Endothelial cell of umbilical vein (primary cell): Measurements from ENCODE around the gene CHCHD2. TPM values are rescaled to one million over a fixed set of nuclear protein-coding genes. Genes with fewer than 3 reads are reported as not detected.
"Not testable (repeated sequence)": the region's sequence is repeated elsewhere in the genome, so short reads cannot be mapped to it uniquely, and the experiment has no call there.

ENCODE experiments used
- Bru-seq: library from RNA; stranded (reverse); fragments of 400-500 nt; gene quantifications from one replicate; lab custom pipeline; 2021; lab: Mats Ljungman, UMichigan
- BruChase-seq, 2 experiments: library from RNA; stranded (reverse); fragments of 400-500 nt; gene quantifications; one replicate each; lab custom pipeline; 2021; lab: Mats Ljungman, UMichigan
- BruUV-seq: library from RNA; stranded (reverse); fragments of 400-500 nt; replicated peaks from 2 replicates; lab custom pipeline; 2021; lab: Mats Ljungman, UMichigan
- CTCF ChIA-PET: fragments of 300-600, 350-600 bp; sonication (Branson Sonifier 250); formaldehyde crosslinking; loops from one replicate; lab custom pipeline; 2021; ENCODE audit warnings: antibody characterized with exemption, inconsistent platforms; lab: Charles Lee
- POLR2A ChIA-PET: fragments of 300-600, 350-600 bp; sonication (Branson Sonifier 250); formaldehyde crosslinking; loops from one replicate; lab custom pipeline; 2021; ENCODE audit warnings: antibody characterized with exemption, inconsistent platforms; lab: Charles Lee
- DNase-seq: peaks from one replicate; pipeline ENCODE4 v3.0.0-alpha.2; 2011; ENCODE audit warnings: low read depth, low spot score
- FAIRE-seq: peaks from 2 replicates; lab custom pipeline; 2011; peaks lifted over from hg19 to GRCh38; lab: Jason Lieb, UNC
- H2AFZ ChIP-seq: 2 replicates; pipeline ENCODE4 v1.6.0; 2012; ENCODE audit warnings: low read depth, low read length, control low read depth, inconsistent platforms
- H3K27ac ChIP-seq: 2 replicates; pipeline ENCODE4 v1.5.1; 2011; ENCODE audit warnings: low read depth, mild to moderate bottlenecking, control low read depth, low read length, moderate library complexity; ENCODE audit not compliant: insufficient read depth
- H3K27me3 ChIP-seq, 2 experiments: 2 replicates each; pipeline versions ENCODE4 v1.6.0 to v1.6.1; 2011; ENCODE audit warnings: low read length in 2 of 2, mixed read lengths in 1 of 2; ENCODE audit not compliant: control insufficient read depth in 2 of 2, insufficient read depth in 2 of 2
- H3K36me3 ChIP-seq, 2 experiments: 2 replicates in 1 of 2; 3 replicates in 1 of 2; pipeline ENCODE4 v1.5.1; 2011; ENCODE audit warnings: low read length in 2 of 2, mild to moderate bottlenecking in 1 of 2, moderate library complexity in 1 of 2; ENCODE audit not compliant: control insufficient read depth in 2 of 2, insufficient read depth in 2 of 2; ENCODE audit errors: extremely low read depth in 1 of 2
- H3K4me1 ChIP-seq: 3 replicates; pipeline ENCODE4 v1.5.1; 2011; ENCODE audit warnings: mild to moderate bottlenecking, low read length; ENCODE audit not compliant: control insufficient read depth, insufficient read depth; ENCODE audit errors: extremely low read depth
- H3K4me2 ChIP-seq: 2 replicates; pipeline ENCODE4 v1.6.1; 2011; ENCODE audit warnings: low read length, control low read depth, mixed read lengths; ENCODE audit not compliant: insufficient read depth
- H3K4me3 ChIP-seq, 3 experiments: fragments of 200-600 bp in 1 of 3; sonication (generic), shearing (Covaris generic) in 1 of 3; replicated peaks in 1 of 3; 2 replicates each; pipeline ENCODE4 v1.5.1; 2011 to 2016; ENCODE audit warnings: control low read depth in 3 of 3, low read length in 3 of 3, mild to moderate bottlenecking in 2 of 3, inconsistent platforms in 1 of 3, low read depth in 1 of 3, moderate library complexity in 1 of 3; ENCODE audit not compliant: insufficient read depth in 1 of 3
- H3K79me2 ChIP-seq: 2 replicates; pipeline ENCODE4 v1.6.0; 2012; ENCODE audit warnings: low read length, inconsistent platforms; ENCODE audit not compliant: control insufficient read depth, insufficient read depth
- H3K9ac ChIP-seq: replicated peaks from 2 replicates; pipeline ENCODE3; 2011; ENCODE audit warnings: low read length, control low read depth; ENCODE audit not compliant: insufficient read depth; ENCODE audit errors: extremely low read depth
- H3K9me1 ChIP-seq: replicated peaks from 3 replicates; pipeline ENCODE4 v1.6.0; 2011; ENCODE audit warnings: mild to moderate bottlenecking, low read length; ENCODE audit not compliant: control insufficient read depth, insufficient read depth; ENCODE audit errors: extremely low read depth
- H3K9me3 ChIP-seq: replicated peaks from 2 replicates; pipeline ENCODE4 v1.5.1; 2012; ENCODE audit warnings: low read length, inconsistent platforms; ENCODE audit not compliant: control insufficient read depth, insufficient read depth
- H4K20me1 ChIP-seq: replicated peaks from 2 replicates; pipeline ENCODE3; 2011; ENCODE audit warnings: mild to moderate bottlenecking, low read length; ENCODE audit not compliant: control insufficient read depth, insufficient read depth; ENCODE audit errors: extremely low read depth
- EZH2 ChIP-seq: IDR thresholded peaks from 2 replicates; pipeline ENCODE4 v1.6.1; 2012; ENCODE audit warnings: borderline replicate concordance, low read depth, mild to moderate bottlenecking, moderate library complexity, low read length, inconsistent platforms; ENCODE audit not compliant: severe bottlenecking
- MYC ChIP-seq: IDR thresholded peaks from one replicate; pipeline ENCODE4 v1.6.1; 2011; ENCODE audit warnings: mild to moderate bottlenecking, low read depth, low read length
- POLR2A ChIP-seq: IDR thresholded peaks from 2 replicates; pipeline ENCODE4 v1.6.1; 2012; ENCODE audit warnings: low read depth, mild to moderate bottlenecking, control low read depth, low read length
- dilution Hi-C: fragments of 300-500 bp; cut with MboI; formaldehyde crosslinking; loops from one replicate; pipeline ENCODE4 v1.15.0; 2019; ENCODE audit warnings: low sequenced_read_pairs; ENCODE audit not compliant: extremely low pct_ligation_motif_present
- intact Hi-C: fragments of 100-400 bp; cut with micrococcal nuclease; formaldehyde crosslinking; loops from one replicate; pipeline ENCODE4 v1.10.0; 2022
- long read RNA-seq: library from polyadenylated mRNA; stranded (forward); transcript quantifications from one replicate; pipeline ENCODE4 v2.0.0, GENCODE V29; 2021
- polyA minus RNA-seq, 3 experiments: library from RNA; depleted of rRNA, polyadenylated mRNA; stranded (reverse); fragments of >200 nt; gene quantifications; 1 replicate in 1 of 3; 2 replicates in 2 of 3; pipeline ENCODE4 v1.2.3, GENCODE V29; 2011
- polyA plus RNA-seq, 4 experiments: library from polyadenylated mRNA; depleted of rRNA in 3 of 4; stranded (reverse) in 3 of 4; unstranded in 1 of 4; fragments of >200 nt; gene quantifications; 2 replicates each; pipeline versions ENCODE4 v1.2.1 to v1.2.3, GENCODE V29; 2011 to 2012; ENCODE audit warnings: missing spikeins in 1 of 4
- total RNA-seq: library from RNA; stranded (reverse); gene quantifications from 2 replicates; pipeline ENCODE4 v1.2.3, GENCODE V29; 2021

Gene CHCHD2, protein sequence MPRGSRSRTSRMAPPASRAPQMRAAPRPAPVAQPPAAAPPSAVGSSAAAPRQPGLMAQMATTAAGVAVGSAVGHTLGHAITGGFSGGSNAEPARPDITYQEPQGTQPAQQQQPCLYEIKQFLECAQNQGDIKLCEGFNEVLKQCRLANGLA
- total RNA-seq (368 and 378 TPM in 2 replicates), polyA plus RNA-seq (616 and 626 TPM in 2 replicates), polyA minus RNA-seq (106 and 112 TPM in 2 replicates), Bru-seq, nascent RNA (percentile 90 among the genes with signal in this experiment), BruChase-seq, experiment 1, labeled RNA remaining after a 6-hour chase (percentile 95 among the genes with signal in this experiment), BruChase-seq, experiment 2, labeled RNA remaining after a 2-hour chase (percentile 85 among the genes with signal in this experiment)
- polyA plus RNA-seq (2011; cell fraction: cytosol; rRNA removed): 387 and 441 TPM in 2 replicates
- polyA plus RNA-seq (2011; cell fraction: nucleus; rRNA removed): 127 and 130 TPM in 2 replicates
- 307 and 367 TPM in 2 replicates for polyA plus RNA-seq (2012)
- polyA minus RNA-seq (2011; cell fraction: cytosol; rRNA and poly(A)+ RNA removed): 196 TPM
- 23.4 and 47.2 TPM in 2 replicates for polyA minus RNA-seq (2011; cell fraction: nucleus; rRNA and poly(A)+ RNA removed)
- long read RNA-seq, transcript CHCHD2-201 (4 exons, 901 nt): major isoform, 1,072 of 1,144 reads
- long read RNA-seq, partial matches to known transcripts: 65 of 1,144 reads
- long read RNA-seq, other reads (novel, unspliced or antisense): 6 of 1,144 reads

DNA sequence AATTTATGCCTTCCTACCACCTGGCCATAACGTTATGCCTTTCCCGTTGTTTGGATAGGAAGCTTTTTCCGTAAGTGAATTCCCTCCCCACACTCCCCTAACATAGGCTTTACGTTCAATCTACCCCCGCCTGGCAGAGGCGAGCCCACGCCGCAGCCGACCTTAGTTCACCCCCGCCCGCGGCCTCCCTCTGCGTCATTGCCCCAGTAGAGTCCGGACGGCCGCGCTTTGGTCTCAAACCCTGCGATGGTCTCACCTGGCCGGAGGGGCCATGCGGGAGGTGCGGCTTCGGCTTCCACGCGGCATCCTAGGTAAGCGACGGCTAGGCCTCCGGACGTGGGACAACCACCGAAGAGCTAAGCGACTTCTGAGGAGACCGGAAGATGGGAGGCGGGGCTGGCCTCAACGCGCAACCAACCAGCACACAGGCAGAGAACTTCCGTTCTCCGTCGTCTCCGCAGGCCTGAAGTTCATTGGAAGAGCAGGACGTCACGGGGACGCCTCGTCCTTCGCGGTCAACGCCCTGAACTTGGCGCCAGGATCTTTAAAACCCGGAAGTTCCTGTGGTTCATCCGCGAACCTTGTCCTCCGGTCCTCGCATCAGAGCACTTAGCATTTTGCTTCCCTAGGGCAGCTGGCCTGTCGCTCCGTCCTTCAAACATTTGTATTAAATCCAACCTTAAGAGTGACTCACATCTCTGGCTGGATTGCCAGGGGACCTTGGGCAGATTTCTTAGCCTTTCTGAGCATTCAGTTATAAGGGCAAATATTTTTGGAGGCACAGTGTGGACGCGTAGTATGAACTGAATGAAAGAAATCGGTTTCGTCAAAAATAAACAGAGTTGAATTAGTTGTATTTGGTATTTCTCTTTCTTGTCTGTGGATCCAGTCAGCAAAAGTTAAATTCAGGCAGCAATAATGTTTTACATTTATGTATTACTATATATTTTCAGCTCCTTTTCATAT lies at the start of gene CHCHD2:
TSS of gene CHCHD2 (minus strand) at position 369 of the 966 bp plus-strand sequence. CDS start at position 306, 63 bp downstream.
- dilution Hi-C loops (no loop called here), intact Hi-C loops (loop anchor here (1.0 to 10.0 kb wide), 5 partner anchors 28 to 742 kb away; partner anchors contain the start of genes LANCL2, SUMF2 and VOPP1)
- TSS peak; percentile 93 for BruUV-seq
- Histone ChIP-seq H3K27ac (peak within 1 kb of the TSS; percentile 77), H3K9ac (peak within 1 kb of the TSS; percentile 93), H4K20me1 (no peaks in the 10 kb centered on the region), H3K4me2 (peak within 1 kb of the TSS; percentile 76), H3K79me2 (peaks cover 26% of the 10 kb centered on the region), H3K9me1 (no peaks in the 10 kb centered on the region), H3K27me3 (no peaks in the 10 kb centered on the region), H2AFZ (peak within 1 kb of the TSS; percentile 92), H3K36me3 (peaks cover 6 to 12% of the 10 kb centered on the region in 2 experiments), H3K9me3 (no peaks in the 10 kb centered on the region), H3K4me3 (peak within 1 kb of the TSS; percentile 54 to 87 (median 86)), H3K4me1 (peaks cover 4% of the 10 kb centered on the region)
- CTCF ChIA-PET: interaction anchor here (0.8 to 2.6 kb wide), 5 partner anchors 8 to 465 kb away, joined by 3 to 19 read pairs (median 5); partner anchors contain the start of gene PHKG1
- FAIRE-seq (peak; percentile 98), DNase-seq (peak; percentile 98)
- TF ChIP-seq MYC: peak; percentile 15
- TF ChIP-seq POLR2A: peak; percentile 70
- no peak for TF ChIP-seq EZH2
- POLR2A ChIA-PET: interaction anchor here (0.6 to 1.6 kb wide), 4 partner anchors 13 to 105 kb away, joined by 3 to 7 read pairs (median 5); partner anchors contain the start of genes CCT6A, PHKG1 and PSPH

DNA sequence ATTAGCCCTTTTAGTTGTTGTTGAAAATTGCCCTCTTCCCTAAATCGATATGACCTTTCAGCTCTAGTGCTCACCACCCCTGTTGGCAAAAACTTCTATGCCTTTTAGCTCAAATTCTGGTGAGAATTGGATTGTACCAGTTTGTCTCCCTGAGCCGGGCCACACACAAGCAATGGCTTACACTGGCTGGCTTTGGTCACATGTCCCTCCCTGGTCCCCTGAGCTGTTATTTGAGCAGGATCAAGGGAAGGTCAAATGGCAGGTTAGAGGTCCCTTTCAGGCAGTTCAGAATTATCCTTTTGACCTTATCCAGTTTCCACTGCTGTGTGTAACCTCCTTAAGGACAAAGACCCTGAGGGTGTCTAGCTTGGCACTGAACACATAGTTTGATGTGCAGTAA lies 24.8 kb upstream of the CHCHD2 start:
- H3K9ac ChIP-seq, H2AFZ ChIP-seq, H3K9me3 ChIP-seq, intact Hi-C loops, DNase-seq, H3K27ac ChIP-seq, H4K20me1 ChIP-seq, POLR2A ChIA-PET, H3K4me1 ChIP-seq, CTCF ChIA-PET, FAIRE-seq, H3K4me3 ChIP-seq, H3K36me3 ChIP-seq, BruUV-seq, H3K4me2 ChIP-seq, dilution Hi-C loops, H3K27me3 ChIP-seq, H3K79me2 ChIP-seq, H3K9me1 ChIP-seq: not testable (repeated sequence)
